Measurements from ENCODE around the gene HTRA3.

Gene HTRA3

GRCh38 chr4:8282742-8283141 lies 13.2 kb downstream of the HTRA3 start:
- DNase-seq, result no peak

- DNase-seq, result no peak
Observed at GRCh38 chr4:8283161-8283560, 13.6 kb downstream of the HTRA3 start.

- no peak for DNase-seq
Observed at GRCh38 chr4:8283631-8284121, 14.1 kb downstream of the HTRA3 start.

GRCh38 chr4:8284391-8284790 lies 14.8 kb downstream of the HTRA3 start:
- DNase-seq, result no peak

GRCh38 chr4:8285143-8285975 lies 15.8 kb downstream of the HTRA3 start:
- no peak for DNase-seq

- DNase-seq, result no peak
Observed at GRCh38 chr4:8285976-8286718, 16.6 kb downstream of the HTRA3 start.

GRCh38 chr4:8286719-8287342 lies 17.3 kb downstream of the HTRA3 start:
- no peak for DNase-seq

- no peak for DNase-seq
Observed at GRCh38 chr4:8287343-8288280, 18.1 kb downstream of the HTRA3 start.

- no peak for DNase-seq
Observed at GRCh38 chr4:8289151-8289750, 19.7 kb downstream of the HTRA3 start.

- DNase-seq, result no peak
Observed at GRCh38 chr4:8289956-8290700, 20.6 kb downstream of the HTRA3 start.

GRCh38 chr4:8290701-8290970 lies 21.1 kb downstream of the HTRA3 start:
- no peak for DNase-seq

- DNase-seq, result no peak
Observed at GRCh38 chr4:8291036-8291682, 21.6 kb downstream of the HTRA3 start.

GRCh38 chr4:8291701-8292477 lies 22.3 kb downstream of the HTRA3 start:
- no peak for DNase-seq

- no peak for DNase-seq
Observed at GRCh38 chr4:8292478-8293107, 23.0 kb downstream of the HTRA3 start.

GRCh38 chr4:8293131-8293975 lies 23.8 kb downstream of the HTRA3 start:
- DNase-seq, result no peak

GRCh38 chr4:8294036-8294435 lies 24.5 kb downstream of the HTRA3 start:
- DNase-seq, result no peak

- DNase-seq, result no peak
Observed at GRCh38 chr4:8294775-8295174, 25.2 kb downstream of the HTRA3 start.

GRCh38 chr4:8295471-8295870 lies 25.9 kb downstream of the HTRA3 start:
- no peak for DNase-seq

- DNase-seq, result no peak
Observed at GRCh38 chr4:8296491-8296890, 26.9 kb downstream of the HTRA3 start.

All from CD4-positive, alpha-beta T cell treated with Interferon alpha-2 for 1 hour (primary cell).